ENCODE results near the gene IL23A.
"Not testable (repeated sequence)": the region's sequence is repeated elsewhere in the genome, so short reads cannot be mapped to it uniquely, and the experiment has no call there.

IL23A gene

GRCh38 chr12:56335527-56335926 is 3.2 kb upstream of the IL23A start:
- H3K4me1 ChIP-seq (ENCODE audit: control insufficient read depth in 2 of 2, insufficient read depth in 1 of 2, low read depth in 1 of 2, low read length in 2 of 2), result peaks cover 6 to 16% of the 10 kb centered on the region in 2 donors

GRCh38 chr12:56336361-56337167 is 2.1 kb upstream of the IL23A start:
- Histone ChIP-seq H2AK5ac (ENCODE audit: low read depth, low read length) (no peak overlapping the region), H2BK12ac (ENCODE audit: low read length) (no peak overlapping the region), H3K4me2 (ENCODE audit: insufficient read depth, low read length, poor library complexity, severe bottlenecking) (no peak overlapping the region), H3K18ac (ENCODE audit: low read length) (no peak overlapping the region), H3K79me1 (ENCODE audit: low read depth, low read length) (no peaks in the 10 kb centered on the region), H2AFZ (ENCODE audit: low read length) (peak overlapping the region; percentile 37), H3K14ac (ENCODE audit: low read length) (no peak overlapping the region), H2BK120ac (ENCODE audit: low read depth, low read length) (no peak overlapping the region), H4K91ac (ENCODE audit: low read depth, low read length, poor library complexity) (no peak overlapping the region), H2BK5ac (ENCODE audit: low read length) (no peak overlapping the region), H2BK15ac (ENCODE audit: low read length) (no peak overlapping the region), H3K4me1 (ENCODE audit: control insufficient read depth in 2 of 2, insufficient read depth in 1 of 2, low read depth in 1 of 2, low read length in 2 of 2) (peaks cover 6 to 16% of the 10 kb centered on the region in 2 donors), H3K36me3 (replicated peaks in 1 of 2; ENCODE audit: control insufficient read depth in 2 of 2, insufficient read depth in 2 of 2, low read length in 2 of 2) (peaks cover 0 to 6% of the 10 kb centered on the region in 2 donors), H3K27ac (replicated peaks; ENCODE audit: low read length) (no peak overlapping the region), H3K9me3 (replicated peaks in 1 of 2; ENCODE audit: control insufficient read depth in 2 of 2, insufficient read depth in 1 of 2, low read depth in 1 of 2, low read length in 2 of 2) (no peaks in the 10 kb centered on the region), H3K23ac (ENCODE audit: low read depth, low read length, poor library complexity) (no peak overlapping the region), H3K9ac (ENCODE audit: low read depth, low read length, poor library complexity) (no peak overlapping the region), H4K8ac (ENCODE audit: low read depth, low read length) (no peak overlapping the region), H3K4ac (ENCODE audit: low read length) (no peak overlapping the region), H3K4me3 (ENCODE audit: low read length in 2 of 2) (no peak overlapping the region), H3K27me3 (ENCODE audit: control insufficient read depth in 3 of 3, insufficient read depth in 3 of 3, low read depth in 1 of 3, low read length in 3 of 3) (no peaks in the 10 kb centered on the region)
- DNase-seq (ENCODE audit: low spot score), result no peak
- no CpG with 5 or more reads among the region's 9 CpGs for WGBS, 2 donors (ENCODE audit: extremely low coverage in 2 of 2, insufficient read length in 2 of 2, insufficient replicate concordance in 1 of 2)

More at GRCh38 chr12:56335527-56335926, 3.2 kb upstream of the IL23A start:
- not testable (repeated sequence) for H4K91ac ChIP-seq (ENCODE audit: low read depth, low read length, poor library complexity); H2BK5ac ChIP-seq (ENCODE audit: low read length); H2AK5ac ChIP-seq (ENCODE audit: low read depth, low read length); H3K4me2 ChIP-seq (ENCODE audit: insufficient read depth, low read length, poor library complexity, severe bottlenecking); DNase-seq (ENCODE audit: low spot score); H3K23ac ChIP-seq (ENCODE audit: low read depth, low read length, poor library complexity); H3K9ac ChIP-seq (ENCODE audit: low read depth, low read length, poor library complexity); H2AFZ ChIP-seq (ENCODE audit: low read length); H3K36me3 ChIP-seq (replicated peaks in 1 of 2; ENCODE audit: control insufficient read depth in 2 of 2, insufficient read depth in 2 of 2, low read length in 2 of 2); H3K27ac ChIP-seq (replicated peaks; ENCODE audit: low read length); H3K9me3 ChIP-seq (replicated peaks in 1 of 2; ENCODE audit: control insufficient read depth in 2 of 2, insufficient read depth in 1 of 2, low read depth in 1 of 2, low read length in 2 of 2); H3K14ac ChIP-seq (ENCODE audit: low read length); H3K18ac ChIP-seq (ENCODE audit: low read length); H3K4me3 ChIP-seq (ENCODE audit: low read length in 2 of 2); H3K27me3 ChIP-seq (ENCODE audit: control insufficient read depth in 3 of 3, insufficient read depth in 3 of 3, low read depth in 1 of 3, low read length in 3 of 3); H2BK15ac ChIP-seq (ENCODE audit: low read length); H2BK120ac ChIP-seq (ENCODE audit: low read depth, low read length); H4K8ac ChIP-seq (ENCODE audit: low read depth, low read length); H3K79me1 ChIP-seq (ENCODE audit: low read depth, low read length); H3K4ac ChIP-seq (ENCODE audit: low read length); H2BK12ac ChIP-seq (ENCODE audit: low read length)
- WGBS, 2 donors (ENCODE audit: extremely low coverage in 2 of 2, insufficient read length in 2 of 2, insufficient replicate concordance in 1 of 2), result no CpG with 5 or more reads among the region's 8 CpGs

- Histone ChIP-seq H3K9ac (ENCODE audit: low read depth, low read length, poor library complexity) (no peak overlapping the region), H2BK120ac (ENCODE audit: low read depth, low read length) (no peak overlapping the region), H3K4me3 (ENCODE audit: low read length in 2 of 2) (no peak overlapping the region), H2BK12ac (ENCODE audit: low read length) (no peak overlapping the region), H3K14ac (ENCODE audit: low read length) (no peak overlapping the region), H3K18ac (ENCODE audit: low read length) (no peak overlapping the region), H4K91ac (ENCODE audit: low read depth, low read length, poor library complexity) (no peak overlapping the region), H2BK5ac (ENCODE audit: low read length) (no peak overlapping the region), H3K9me3 (replicated peaks in 1 of 2; ENCODE audit: control insufficient read depth in 2 of 2, insufficient read depth in 1 of 2, low read depth in 1 of 2, low read length in 2 of 2) (no peaks in the 10 kb centered on the region), H3K79me1 (ENCODE audit: low read depth, low read length) (no peaks in the 10 kb centered on the region), H4K8ac (ENCODE audit: low read depth, low read length) (no peak overlapping the region), H3K4me1 (ENCODE audit: control insufficient read depth in 2 of 2, insufficient read depth in 1 of 2, low read depth in 1 of 2, low read length in 2 of 2) (peaks cover 5 to 14% of the 10 kb centered on the region in 2 donors), H3K4ac (ENCODE audit: low read length) (no peak overlapping the region), H2AK5ac (ENCODE audit: low read depth, low read length) (no peak overlapping the region), H3K36me3 (replicated peaks in 1 of 2; ENCODE audit: control insufficient read depth in 2 of 2, insufficient read depth in 2 of 2, low read length in 2 of 2) (peaks cover 0 to 11% of the 10 kb centered on the region in 2 donors), H3K27me3 (ENCODE audit: control insufficient read depth in 3 of 3, insufficient read depth in 3 of 3, low read depth in 1 of 3, low read length in 3 of 3) (no peaks in the 10 kb centered on the region), H3K27ac (replicated peaks; ENCODE audit: low read length) (no peak overlapping the region), H3K23ac (ENCODE audit: low read depth, low read length, poor library complexity) (no peak overlapping the region), H2AFZ (ENCODE audit: low read length) (no peak overlapping the region), H2BK15ac (ENCODE audit: low read length) (no peak overlapping the region), H3K4me2 (ENCODE audit: insufficient read depth, low read length, poor library complexity, severe bottlenecking) (no peak overlapping the region)
- no peak for DNase-seq (ENCODE audit: low spot score)
- WGBS, 2 donors (ENCODE audit: extremely low coverage in 2 of 2, insufficient read length in 2 of 2, insufficient replicate concordance in 1 of 2), result no CpG with 5 or more reads among the region's 8 CpGs
These were observed 882 bp upstream of the IL23A start for GRCh38 chr12:56337753-56338251.

- Histone ChIP-seq H3K18ac (ENCODE audit: low read length) (peak overlapping the region; percentile 60), H2BK5ac (ENCODE audit: low read length) (no peak overlapping the region), H3K14ac (ENCODE audit: low read length) (no peak overlapping the region), H2AK5ac (ENCODE audit: low read depth, low read length) (no peak overlapping the region), H2BK12ac (ENCODE audit: low read length) (no peak overlapping the region), H2BK120ac (ENCODE audit: low read depth, low read length) (no peak overlapping the region), H2BK15ac (ENCODE audit: low read length) (no peak overlapping the region), H3K23ac (ENCODE audit: low read depth, low read length, poor library complexity) (no peak overlapping the region), H3K9me3 (replicated peaks in 1 of 2; ENCODE audit: control insufficient read depth in 2 of 2, insufficient read depth in 1 of 2, low read depth in 1 of 2, low read length in 2 of 2) (no peaks in the 10 kb centered on the region), H3K79me1 (ENCODE audit: low read depth, low read length) (no peaks in the 10 kb centered on the region), H4K8ac (ENCODE audit: low read depth, low read length) (no peak overlapping the region), H3K36me3 (replicated peaks in 1 of 2; ENCODE audit: control insufficient read depth in 2 of 2, insufficient read depth in 2 of 2, low read length in 2 of 2) (peaks cover 10 to 24% of the 10 kb centered on the region in 2 donors), H3K27ac (replicated peaks; ENCODE audit: low read length) (peak overlapping the region; percentile 5), H3K27me3 (ENCODE audit: control insufficient read depth in 3 of 3, insufficient read depth in 3 of 3, low read depth in 1 of 3, low read length in 3 of 3) (no peaks in the 10 kb centered on the region), H3K4me2 (ENCODE audit: insufficient read depth, low read length, poor library complexity, severe bottlenecking) (no peak overlapping the region), H2AFZ (ENCODE audit: low read length) (peak overlapping the region; percentile 66), H3K4me1 (ENCODE audit: control insufficient read depth in 2 of 2, insufficient read depth in 1 of 2, low read depth in 1 of 2, low read length in 2 of 2) (peaks cover 2 to 9% of the 10 kb centered on the region in 2 donors), H3K9ac (ENCODE audit: low read depth, low read length, poor library complexity) (no peak overlapping the region), H3K4ac (ENCODE audit: low read length) (no peak overlapping the region), H3K4me3 (ENCODE audit: low read length in 2 of 2) (peak overlapping the region in 1 of 2 donors; percentile 14), H4K91ac (ENCODE audit: low read depth, low read length, poor library complexity) (no peak overlapping the region)
- WGBS, 2 donors (ENCODE audit: extremely low coverage in 2 of 2, insufficient read length in 2 of 2, insufficient replicate concordance in 1 of 2), result no CpG with 5 or more reads among the region's 1 CpG
- DNase-seq (ENCODE audit: low spot score), result no peak
These were observed 406 bp downstream of the IL23A start for GRCh38 chr12:56339158-56339422.
